OCI-LY3 (cell line): ENCODE data around the gene SURF6.
"Not testable (repeated sequence)": the region's sequence is repeated elsewhere in the genome, so short reads cannot be mapped to it uniquely, and the experiment has no call there.

Source experiments
- H2AFZ ChIP-seq: fragments of 200-600, 300-600 bp; shearing (Covaris generic); 2 replicates; pipeline ENCODE4 v1.6.0; 2014; ENCODE audit warnings: antibody characterized with exemption, low read depth, low read length
- H3K27ac ChIP-seq: fragments of 200-600, 300-600 bp; sonication (generic); 2 replicates; pipeline ENCODE4 v1.5.1; 2014; ENCODE audit warnings: mild to moderate bottlenecking, low read length, moderate library complexity, mixed read lengths
- H3K27me3 ChIP-seq: fragments of 200-600, 300-600 bp; sonication (generic); 2 replicates; pipeline ENCODE4 v1.6.1; 2014; ENCODE audit warnings: low read depth, low read length, mixed read lengths
- H3K36me3 ChIP-seq: fragments of 200-600, 300-600 bp; sonication (generic); replicated peaks from 2 replicates; pipeline ENCODE3; 2014; ENCODE audit warnings: low read depth, low read length, mixed read lengths
- H3K4me1 ChIP-seq: fragments of 300-600, 200-600 bp; sonication (generic); 2 replicates; pipeline ENCODE4 v1.6.1; 2014; ENCODE audit warnings: low read length, mixed read lengths
- H3K4me2 ChIP-seq: fragments of 200-600, 300-600 bp; sonication (generic); 2 replicates; pipeline ENCODE4 v1.6.1; 2014; ENCODE audit warnings: low read length, mixed read lengths
- H3K4me3 ChIP-seq: fragments of 300-600, 200-600 bp; sonication (generic); 2 replicates; pipeline ENCODE4 v1.5.1; 2014; ENCODE audit warnings: antibody characterized with exemption, mild to moderate bottlenecking, low read length, moderate library complexity
- H3K79me2 ChIP-seq: fragments of 300-600, 200-600 bp; shearing (Covaris generic); 2 replicates; pipeline ENCODE4 v1.6.1; 2014; ENCODE audit warnings: mild to moderate bottlenecking, low read length, mixed read lengths
- H3K9ac ChIP-seq: fragments of 300-600, 200-600 bp; shearing (Covaris generic); 2 replicates; pipeline ENCODE4 v1.6.0; 2014; ENCODE audit warnings: mild to moderate bottlenecking, low read length, moderate library complexity
- H3K9me3 ChIP-seq: fragments of 200-600, 300-600 bp; shearing (Covaris generic); 2 replicates; pipeline ENCODE4 v1.6.1; 2014; ENCODE audit warnings: low read length, mixed read lengths; ENCODE audit not compliant: insufficient read depth
- H4K20me1 ChIP-seq: fragments of 200-600, 300-600 bp; sonication (generic); 2 replicates; pipeline ENCODE4 v1.6.1; 2016; ENCODE audit warnings: low read length, mixed read lengths; ENCODE audit not compliant: insufficient read depth
- CTCF ChIP-seq: fragments of 200-600, 300-600 bp; sonication (generic); IDR thresholded peaks from 2 replicates; pipeline ENCODE4 v1.5.1; 2014; ENCODE audit warnings: antibody characterized with exemption, low read length, low read depth
- EZH2phosphoT487 ChIP-seq: fragments of 200-600 bp; shearing (Covaris generic); IDR thresholded peaks from 2 replicates; pipeline ENCODE4 v1.6.1; 2018; ENCODE audit warnings: antibody characterized with exemption, mixed run types, low read depth

SURF6 gene

GRCh38 chr9:133320421-133320881 lies 15.5 kb downstream of the SURF6 start:
- Histone ChIP-seq H3K9ac (no peak overlapping the region), H3K27ac (no peak overlapping the region), H3K9me3 (no peaks in the 10 kb centered on the region), H3K79me2 (no peaks in the 10 kb centered on the region), H2AFZ (no peak overlapping the region), H3K36me3 (no peaks in the 10 kb centered on the region), H3K4me2 (no peak overlapping the region), H3K4me1 (no peaks in the 10 kb centered on the region), H4K20me1 (no peaks in the 10 kb centered on the region), H3K4me3 (no peak overlapping the region), H3K27me3 (no peaks in the 10 kb centered on the region)
- TF ChIP-seq EZH2phosphoT487 (no peak), CTCF (no peak)

GRCh38 chr9:133317551-133317950 lies 18.4 kb downstream of the SURF6 start:
- H3K27ac ChIP-seq, H3K4me2 ChIP-seq, H3K4me1 ChIP-seq, H3K36me3 ChIP-seq, H3K9me3 ChIP-seq, H3K9ac ChIP-seq, H3K4me3 ChIP-seq, H3K27me3 ChIP-seq, H4K20me1 ChIP-seq, H2AFZ ChIP-seq, H3K79me2 ChIP-seq: not testable (repeated sequence)

- Histone ChIP-seq H3K27ac (no peak overlapping the region), H3K4me1 (no peaks in the 10 kb centered on the region), H3K4me2 (no peak overlapping the region), H3K27me3 (no peaks in the 10 kb centered on the region), H3K36me3 (no peaks in the 10 kb centered on the region), H2AFZ (no peak overlapping the region), H3K9me3 (no peaks in the 10 kb centered on the region), H3K4me3 (no peak overlapping the region), H3K9ac (no peak overlapping the region), H4K20me1 (no peaks in the 10 kb centered on the region), H3K79me2 (no peaks in the 10 kb centered on the region)
- no peak for TF ChIP-seq EZH2phosphoT487
- no peak for TF ChIP-seq CTCF
These were observed 20.0 kb downstream of the SURF6 start for GRCh38 chr9:133315997-133316396.

- Histone ChIP-seq H3K9me3 (no peaks in the 10 kb centered on the region), H4K20me1 (no peaks in the 10 kb centered on the region), H3K4me3 (no peak overlapping the region), H2AFZ (no peak overlapping the region), H3K27me3 (no peaks in the 10 kb centered on the region), H3K4me2 (no peak overlapping the region), H3K79me2 (no peaks in the 10 kb centered on the region), H3K4me1 (no peaks in the 10 kb centered on the region), H3K36me3 (no peaks in the 10 kb centered on the region), H3K27ac (no peak overlapping the region), H3K9ac (no peak overlapping the region)
- no peak for TF ChIP-seq CTCF
- TF ChIP-seq EZH2phosphoT487, result no peak
These were observed 26.4 kb downstream of the SURF6 start for GRCh38 chr9:133309608-133310007.

GRCh38 chr9:133307301-133307700 lies 28.7 kb downstream of the SURF6 start:
- no peaks in the 10 kb centered on the region for H3K4me1 ChIP-seq
- H2AFZ ChIP-seq, result no peak overlapping the region
- H3K79me2 ChIP-seq, result no peaks in the 10 kb centered on the region
- no peak overlapping the region for H3K9ac ChIP-seq
- no peak overlapping the region for H3K4me2 ChIP-seq
- no peaks in the 10 kb centered on the region for H4K20me1 ChIP-seq
- no peak overlapping the region for H3K27ac ChIP-seq
- H3K36me3 ChIP-seq, result no peaks in the 10 kb centered on the region
- no peaks in the 10 kb centered on the region for H3K27me3 ChIP-seq
- H3K9me3 ChIP-seq, result no peaks in the 10 kb centered on the region
- TF ChIP-seq EZH2phosphoT487 (no peak), CTCF (no peak)
- H3K4me3 ChIP-seq, result no peak overlapping the region
